PFSK-1 (cell line): Measurements from ENCODE around the gene NEDD4L.

ENCODE experiments used
- FOXP2 ChIP-seq: optimal IDR thresholded peaks from 2 replicates; pipeline ENCODE3; 2011; ENCODE audit warnings: borderline replicate concordance, control low read depth, inconsistent platforms; ENCODE audit not compliant: insufficient read depth; ENCODE audit errors: extremely low read length, extremely low read depth
- POLR2AphosphoS5 ChIP-seq: IDR thresholded peaks from 2 replicates; pipeline ENCODE4 v1.6.1; 2012; ENCODE audit warnings: low read depth, mild to moderate bottlenecking, control low read depth, low read length, moderate library complexity
- SIN3A ChIP-seq: IDR thresholded peaks from 2 replicates; pipeline ENCODE4 v1.6.1; 2012; ENCODE audit warnings: mild to moderate bottlenecking, low read length, moderate library complexity, borderline replicate concordance; ENCODE audit not compliant: insufficient read depth
- TF ChIP-seq, protein P1 (sequence below), 2 experiments: IDR thresholded peaks; 2 replicates each; pipeline versions ENCODE4 v1.6.1 to v1.8.0; 2011 to 2012; ENCODE audit warnings: low read depth in 2 of 2, low read length in 2 of 2, control low read depth in 1 of 2, inconsistent platforms in 1 of 2, mild to moderate bottlenecking in 1 of 2, moderate library complexity in 1 of 2; ENCODE audit not compliant: insufficient read depth in 1 of 2

DNA sequence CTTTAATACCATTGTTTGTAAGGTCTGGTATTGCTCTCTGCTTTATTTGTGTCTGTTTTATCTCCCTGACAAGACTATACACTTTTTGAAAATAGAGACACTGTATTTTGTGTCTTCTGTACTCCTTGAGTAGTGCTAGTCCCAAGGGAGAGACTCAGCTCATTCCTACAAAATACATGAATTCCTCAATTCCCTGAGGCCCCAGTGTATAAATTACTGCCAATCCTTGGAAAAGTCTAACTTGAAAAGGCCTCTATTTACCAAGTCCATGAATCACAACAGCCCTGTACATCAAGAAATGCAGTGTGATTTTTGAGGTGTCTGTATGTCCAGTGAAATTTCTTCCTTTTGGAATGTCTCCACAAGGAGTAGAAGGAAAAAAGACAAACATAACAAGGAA lies 34.9 kb upstream of the NEDD4L start:
- TF ChIP-seq POLR2AphosphoS5 (no peak), FOXP2 (no peak), SIN3A (no peak)
- TF ChIP-seq, protein P1, sequence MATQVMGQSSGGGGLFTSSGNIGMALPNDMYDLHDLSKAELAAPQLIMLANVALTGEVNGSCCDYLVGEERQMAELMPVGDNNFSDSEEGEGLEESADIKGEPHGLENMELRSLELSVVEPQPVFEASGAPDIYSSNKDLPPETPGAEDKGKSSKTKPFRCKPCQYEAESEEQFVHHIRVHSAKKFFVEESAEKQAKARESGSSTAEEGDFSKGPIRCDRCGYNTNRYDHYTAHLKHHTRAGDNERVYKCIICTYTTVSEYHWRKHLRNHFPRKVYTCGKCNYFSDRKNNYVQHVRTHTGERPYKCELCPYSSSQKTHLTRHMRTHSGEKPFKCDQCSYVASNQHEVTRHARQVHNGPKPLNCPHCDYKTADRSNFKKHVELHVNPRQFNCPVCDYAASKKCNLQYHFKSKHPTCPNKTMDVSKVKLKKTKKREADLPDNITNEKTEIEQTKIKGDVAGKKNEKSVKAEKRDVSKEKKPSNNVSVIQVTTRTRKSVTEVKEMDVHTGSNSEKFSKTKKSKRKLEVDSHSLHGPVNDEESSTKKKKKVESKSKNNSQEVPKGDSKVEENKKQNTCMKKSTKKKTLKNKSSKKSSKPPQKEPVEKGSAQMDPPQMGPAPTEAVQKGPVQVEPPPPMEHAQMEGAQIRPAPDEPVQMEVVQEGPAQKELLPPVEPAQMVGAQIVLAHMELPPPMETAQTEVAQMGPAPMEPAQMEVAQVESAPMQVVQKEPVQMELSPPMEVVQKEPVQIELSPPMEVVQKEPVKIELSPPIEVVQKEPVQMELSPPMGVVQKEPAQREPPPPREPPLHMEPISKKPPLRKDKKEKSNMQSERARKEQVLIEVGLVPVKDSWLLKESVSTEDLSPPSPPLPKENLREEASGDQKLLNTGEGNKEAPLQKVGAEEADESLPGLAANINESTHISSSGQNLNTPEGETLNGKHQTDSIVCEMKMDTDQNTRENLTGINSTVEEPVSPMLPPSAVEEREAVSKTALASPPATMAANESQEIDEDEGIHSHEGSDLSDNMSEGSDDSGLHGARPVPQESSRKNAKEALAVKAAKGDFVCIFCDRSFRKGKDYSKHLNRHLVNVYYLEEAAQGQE (IDR thresholded peaks at IDR 0.05; ENCODE audit: insufficient read depth in 1 of 2, low read depth in 2 of 2, low read length in 2 of 2): no peak
